Measurements from ENCODE around the gene FARP1.

GRCh38 chr13:98246538-98247172, 103.8 kb downstream of the FARP1 start:
- no peak for TF ChIP-seq CTCF (conservative IDR thresholded peaks at IDR 0.05; ENCODE audit: low read length)
- no peak for TF ChIP-seq EZH2phosphoT487 (IDR thresholded peaks at IDR 0.05; ENCODE audit: borderline replicate concordance, low read depth, low read length)
